HG02798 (cell line): ENCODE measurements around the gene PTGER4.

ENCODE experiments used
- ATAC-seq: cut with Tn5 transposase; IDR thresholded peaks from one replicate; pipeline ENCODE4 v1.9.1; 2021; ENCODE audit warnings: mild to moderate bottlenecking; ENCODE audit not compliant: unreplicated experiment, poor library complexity

PTGER4 gene

DNA sequence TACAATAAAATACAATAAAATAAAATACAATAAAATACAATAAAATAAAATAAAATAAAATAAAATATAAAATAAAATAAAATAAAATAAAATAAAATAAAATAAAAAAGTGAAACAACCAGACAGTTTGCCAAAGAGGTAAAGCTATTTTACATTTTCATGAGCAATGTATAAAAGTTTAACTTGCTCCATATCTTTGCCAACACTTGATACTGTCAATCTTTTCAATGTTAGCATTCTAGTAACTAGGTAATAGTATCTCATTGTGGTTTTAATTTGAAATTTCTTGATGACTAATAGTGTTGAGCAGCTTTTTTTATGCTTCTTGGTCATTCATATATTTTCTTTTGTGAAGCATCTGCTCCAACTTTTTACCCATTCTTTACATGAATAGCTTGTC, 58.8 kb downstream of the PTGER4 start:
- ATAC-seq = no peak
